ENCODE data around the gene WASF2.
"Not testable (repeated sequence)": the region's sequence is repeated elsewhere in the genome, so short reads cannot be mapped to it uniquely, and the experiment has no call there.

The WASF2 gene

DNA sequence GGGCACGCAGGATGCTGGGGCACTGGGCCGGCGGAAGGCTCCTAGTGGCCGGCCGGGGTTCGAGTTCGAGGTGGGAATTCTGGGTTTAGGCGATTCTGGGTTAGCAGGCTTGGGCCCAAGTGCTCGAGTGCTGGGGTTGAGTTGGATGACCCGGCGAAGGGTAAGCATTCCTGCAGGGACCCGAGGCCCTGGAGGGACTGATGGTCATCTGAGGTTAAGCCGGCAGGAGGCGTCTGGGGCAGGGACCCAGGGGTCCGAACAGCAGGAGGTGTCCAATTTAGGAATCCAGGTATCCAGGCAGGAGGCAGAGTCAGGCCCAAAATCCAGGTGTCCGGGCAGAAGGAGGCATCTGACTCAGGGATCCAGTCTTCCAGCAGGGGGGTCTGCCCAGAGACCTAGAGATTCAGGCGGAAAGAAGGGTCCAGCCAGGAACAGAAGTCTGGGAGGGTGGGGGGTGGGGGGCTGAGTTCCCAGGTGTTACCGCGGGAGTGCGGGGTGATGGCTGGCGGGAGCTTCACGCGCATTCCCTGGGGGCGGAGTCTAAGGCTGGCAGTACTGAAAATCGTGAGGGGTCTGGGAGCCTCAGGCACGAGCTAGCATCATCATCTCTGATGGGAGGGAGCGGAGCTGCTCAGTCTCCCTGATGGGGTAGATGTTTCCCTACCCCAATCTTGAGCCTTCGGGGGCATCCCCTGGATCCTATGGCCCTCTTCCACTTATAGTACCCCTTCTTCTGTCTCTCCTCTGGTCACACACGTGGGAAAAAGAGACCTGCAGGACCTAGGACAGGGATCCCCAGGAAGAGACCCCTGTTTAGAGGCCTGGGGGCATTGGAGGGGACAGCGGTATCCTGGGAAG, 97.0 kb downstream of the WASF2 start:
- peak overlapping the region; percentile 46 for H3K27ac ChIP-seq
- no peak for TF ChIP-seq ZFX (IDR thresholded peaks at IDR 0.05; ENCODE audit: borderline replicate concordance)
- TF ChIP-seq, protein P1, sequence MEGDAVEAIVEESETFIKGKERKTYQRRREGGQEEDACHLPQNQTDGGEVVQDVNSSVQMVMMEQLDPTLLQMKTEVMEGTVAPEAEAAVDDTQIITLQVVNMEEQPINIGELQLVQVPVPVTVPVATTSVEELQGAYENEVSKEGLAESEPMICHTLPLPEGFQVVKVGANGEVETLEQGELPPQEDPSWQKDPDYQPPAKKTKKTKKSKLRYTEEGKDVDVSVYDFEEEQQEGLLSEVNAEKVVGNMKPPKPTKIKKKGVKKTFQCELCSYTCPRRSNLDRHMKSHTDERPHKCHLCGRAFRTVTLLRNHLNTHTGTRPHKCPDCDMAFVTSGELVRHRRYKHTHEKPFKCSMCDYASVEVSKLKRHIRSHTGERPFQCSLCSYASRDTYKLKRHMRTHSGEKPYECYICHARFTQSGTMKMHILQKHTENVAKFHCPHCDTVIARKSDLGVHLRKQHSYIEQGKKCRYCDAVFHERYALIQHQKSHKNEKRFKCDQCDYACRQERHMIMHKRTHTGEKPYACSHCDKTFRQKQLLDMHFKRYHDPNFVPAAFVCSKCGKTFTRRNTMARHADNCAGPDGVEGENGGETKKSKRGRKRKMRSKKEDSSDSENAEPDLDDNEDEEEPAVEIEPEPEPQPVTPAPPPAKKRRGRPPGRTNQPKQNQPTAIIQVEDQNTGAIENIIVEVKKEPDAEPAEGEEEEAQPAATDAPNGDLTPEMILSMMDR (IDR thresholded peaks at IDR 0.05): peak; percentile 33; the same call in 1 of the 2 replicates

DNA sequence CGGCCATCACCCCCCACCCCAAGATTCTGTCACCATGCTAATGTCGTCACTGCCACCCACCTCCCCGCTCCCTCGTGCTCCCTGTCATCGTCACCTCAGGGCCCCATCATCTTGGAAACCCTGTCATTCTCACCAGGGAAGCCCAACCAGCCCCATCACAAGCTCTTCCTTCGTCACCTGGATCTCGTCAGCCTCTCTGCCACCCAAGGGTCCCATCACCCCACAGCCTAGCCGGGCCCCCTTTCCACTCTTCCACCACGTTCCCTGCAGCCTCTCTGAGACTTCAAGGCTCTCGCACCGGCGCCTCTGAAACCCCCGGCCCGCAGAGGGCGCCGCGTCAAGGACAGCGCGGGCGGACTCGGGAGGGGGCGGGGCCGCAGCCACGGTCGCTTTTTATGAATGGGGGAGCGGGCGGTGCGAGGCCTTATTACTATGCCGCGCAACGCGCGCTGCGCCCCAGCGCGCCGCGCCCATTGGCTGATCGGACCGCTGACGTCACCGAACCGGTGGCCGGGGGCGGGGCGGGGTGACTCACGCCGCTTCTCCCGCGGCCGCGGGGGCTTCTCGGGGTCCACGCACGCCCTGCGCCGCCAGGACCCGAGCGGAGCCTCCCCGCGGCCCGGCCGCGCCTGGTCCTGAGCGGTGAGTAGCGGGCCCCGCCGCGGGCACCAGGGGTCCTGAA, 97.7 kb downstream of the WASF2 start, which contains the start of gene GPR3:
Gene GPR3, plus strand, starts transcription at position 527 of the 682 bp plus-strand sequence. CDS start 1,177 bp downstream, outside the sequence.
- TF ChIP-seq ZFX (IDR thresholded peaks at IDR 0.05; ENCODE audit: borderline replicate concordance): no peak
- TF ChIP-seq, protein P1 (IDR thresholded peaks at IDR 0.05): peak; percentile 84
- peak within 1 kb of the TSS; percentile 46 for H3K27ac ChIP-seq

DNA sequence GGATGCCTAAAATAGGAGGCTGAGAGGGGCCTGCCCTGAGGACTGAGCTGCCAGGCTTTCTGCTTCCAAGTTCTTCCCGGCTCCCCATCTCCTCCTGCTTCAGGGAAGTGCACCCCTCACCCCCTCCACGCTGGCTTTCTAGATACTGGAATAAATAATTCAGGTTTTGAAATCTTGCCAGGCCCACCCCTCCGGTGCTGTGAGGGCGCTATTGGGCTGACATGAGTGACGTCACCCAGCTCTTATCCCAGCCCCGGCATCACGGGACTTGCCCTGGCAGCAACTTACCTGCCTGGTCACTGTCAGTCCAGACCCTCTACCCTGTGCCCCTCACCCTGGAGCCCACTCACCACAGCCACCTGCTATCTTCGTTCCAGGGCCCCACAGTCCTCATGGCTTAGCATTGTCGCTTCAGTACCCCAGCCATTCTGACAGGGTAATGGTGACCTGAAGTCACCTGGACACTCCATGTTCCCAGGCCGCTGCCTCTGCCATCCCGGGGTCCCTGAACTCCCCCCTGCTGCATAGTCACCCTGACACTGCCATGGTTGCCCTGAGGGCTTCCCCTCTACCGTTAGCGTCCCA, 98.4 kb downstream of the WASF2 start:
- TF ChIP-seq, protein P1 (IDR thresholded peaks at IDR 0.05): no peak
- no peak for TF ChIP-seq ZFX (IDR thresholded peaks at IDR 0.05; ENCODE audit: borderline replicate concordance)

DNA sequence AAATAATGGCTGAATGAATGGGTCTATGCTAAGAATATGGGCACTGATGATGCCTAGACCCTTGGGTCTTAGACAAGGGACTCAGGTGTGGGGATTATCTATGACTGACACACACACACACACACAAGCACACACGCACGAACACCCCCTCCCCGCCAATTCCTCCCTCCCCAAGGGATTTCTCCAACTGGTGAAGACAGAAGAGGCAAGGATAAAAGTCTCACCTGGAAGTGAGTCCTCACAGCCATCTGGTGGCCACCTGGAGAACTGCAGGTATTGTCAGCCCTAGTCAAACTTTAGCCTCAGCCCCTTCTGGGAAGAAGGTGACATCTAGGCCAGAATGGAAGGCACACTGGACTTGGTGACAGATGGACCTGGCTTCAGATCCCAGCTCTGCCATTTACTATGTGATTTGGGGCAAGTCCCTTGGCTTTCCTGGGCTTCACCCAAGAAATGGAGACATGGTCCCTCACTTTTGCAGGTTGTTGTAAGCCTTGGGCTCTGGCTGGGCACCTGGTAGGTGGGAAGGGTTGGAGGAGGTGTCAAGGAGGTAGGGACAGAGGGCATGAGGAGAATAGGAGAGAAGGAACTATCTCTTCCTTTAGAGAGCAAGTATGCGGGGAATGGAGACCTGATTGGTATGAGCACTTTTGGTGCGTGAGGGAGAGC, 101.5 kb downstream of the WASF2 start:
- TF ChIP-seq, protein P1 (IDR thresholded peaks at IDR 0.05): peak; percentile 89
- no peak for TF ChIP-seq ZFX (IDR thresholded peaks at IDR 0.05; ENCODE audit: borderline replicate concordance)
- no peak overlapping the region for H3K27ac ChIP-seq

More for the DNA sequence above, 98.4 kb downstream of the WASF2 start:
- peak overlapping the region; percentile 46; the same call in 1 of the 2 replicates for H3K27ac ChIP-seq

DNA sequence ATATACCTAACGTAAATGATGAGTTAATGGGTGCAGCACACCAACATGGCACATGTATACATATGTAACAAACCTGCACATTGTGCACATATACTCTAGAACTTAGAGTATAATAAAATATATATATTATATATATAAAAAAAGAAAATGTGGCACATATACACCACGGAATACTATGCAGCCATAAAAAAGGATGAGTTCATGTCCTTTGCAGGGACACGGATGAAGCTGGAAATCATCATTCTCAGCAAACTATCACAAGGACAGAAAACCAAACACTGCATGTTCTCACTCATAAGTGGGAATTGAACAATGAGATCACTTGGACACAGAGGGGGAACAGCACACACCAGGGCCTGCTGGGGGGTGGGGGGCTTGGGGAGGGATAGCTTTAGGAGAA, 105.2 kb downstream of the WASF2 start:
- not testable (repeated sequence) for H3K27ac ChIP-seq

DNA sequence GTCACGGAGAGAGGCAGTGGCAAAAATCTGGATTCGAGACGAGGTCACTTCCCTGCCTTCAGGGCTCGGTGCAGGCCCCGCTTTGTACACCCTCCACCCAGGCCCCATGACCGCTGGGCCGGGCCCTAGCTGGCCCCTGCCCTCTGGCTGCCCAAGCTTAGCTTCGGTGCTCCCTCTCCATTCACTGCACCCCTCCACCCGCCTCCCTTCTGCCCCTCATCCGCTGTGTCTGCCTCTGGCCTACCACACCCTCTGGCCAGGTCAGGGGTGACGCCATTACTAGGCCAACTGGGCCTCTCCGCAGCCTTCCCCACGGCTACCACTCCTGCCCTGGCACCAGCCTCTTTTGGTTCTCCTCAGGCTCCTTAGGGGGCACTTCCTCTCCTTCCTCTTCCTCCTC, 106.3 kb downstream of the WASF2 start:
- no peak overlapping the region for H3K27ac ChIP-seq
- TF ChIP-seq, protein P1 (IDR thresholded peaks at IDR 0.05): no peak
- no peak for TF ChIP-seq ZFX (IDR thresholded peaks at IDR 0.05; ENCODE audit: borderline replicate concordance)

DNA sequence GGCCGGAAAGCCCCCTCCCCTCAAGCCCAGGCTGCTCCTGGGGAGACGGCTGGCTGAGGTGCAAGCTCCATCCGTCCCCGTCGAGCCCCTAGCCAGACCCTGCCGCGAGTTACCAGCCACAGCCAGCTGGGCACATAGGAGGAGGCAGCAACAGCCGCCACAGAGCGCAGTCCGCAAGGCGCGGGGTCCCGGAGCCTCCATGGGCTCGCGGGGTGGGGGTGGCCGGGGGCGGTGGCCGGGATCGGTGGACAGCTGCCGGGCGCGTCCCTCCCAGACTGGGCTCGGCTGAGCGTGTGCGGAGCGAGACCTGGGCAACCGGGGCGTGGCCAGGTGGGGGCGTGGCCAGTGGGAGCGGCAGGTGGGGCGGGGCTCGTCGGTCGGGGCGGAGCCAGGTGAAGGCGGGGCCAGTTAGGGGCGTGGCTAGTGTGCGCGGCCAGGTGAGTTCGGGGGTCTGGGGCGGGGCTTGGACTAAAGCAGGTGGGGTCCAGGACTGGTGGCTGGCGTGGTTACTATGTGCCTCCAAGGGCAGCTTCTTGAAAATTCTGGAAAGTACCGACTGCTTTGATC, 106.8 kb downstream of the WASF2 start, which contains the start of gene CD164L2:
Gene CD164L2, minus strand, starts transcription at position 295 of the 567 bp plus-strand sequence. Its CDS starts 94 bp downstream, at position 201.
- H3K27ac ChIP-seq: no peak within 1 kb of the TSS
- no peak for TF ChIP-seq ZFX (IDR thresholded peaks at IDR 0.05; ENCODE audit: borderline replicate concordance)
- TF ChIP-seq, protein P1 (IDR thresholded peaks at IDR 0.05): no peak
